Measurements from ENCODE around the gene TCF3. TPM values are rescaled to one million over a fixed set of nuclear protein-coding genes. Genes with fewer than 3 reads are reported as not detected.
"Not testable (repeated sequence)": the region's sequence is repeated elsewhere in the genome, so short reads cannot be mapped to it uniquely, and the experiment has no call there.

Gene TCF3
- total RNA-seq, 1 donor from 2014 or later: 43.2 TPM

GRCh38 chr19:1673645-1674292 lies 21.4 kb upstream of the TCF3 start:
- intact Hi-C loops (cut with DNase I): loop anchor here (10.0 kb wide), 1 partner anchor 129 kb away; no protein-coding TSS in a partner anchor
- H3K4me1 ChIP-seq: peaks cover 6% of the 10 kb centered on the region
- ATAC-seq: no peak
- DNase-seq: no peak
- H3K27me3 ChIP-seq: peaks cover 86% of the 10 kb centered on the region
- H3K27ac ChIP-seq: no peak overlapping the region
- no peaks in the 10 kb centered on the region for H3K36me3 ChIP-seq
- no peaks in the 10 kb centered on the region for H3K9me3 ChIP-seq
- no peak for TF ChIP-seq CTCF (IDR thresholded peaks at IDR 0.05)
- H3K4me3 ChIP-seq: no peak overlapping the region

- no peaks in the 10 kb centered on the region for H3K36me3 ChIP-seq
- intact Hi-C loops (cut with DNase I): loop anchor here (10.0 kb wide), 1 partner anchor 128 kb away; no protein-coding TSS in a partner anchor
- H3K4me1 ChIP-seq: peaks cover 6% of the 10 kb centered on the region
- DNase-seq (no peak), ATAC-seq (no peak)
- no peak overlapping the region for H3K27ac ChIP-seq
- H3K9me3 ChIP-seq: no peaks in the 10 kb centered on the region
- peaks cover 88% of the 10 kb centered on the region for H3K27me3 ChIP-seq
- no peak for TF ChIP-seq CTCF (IDR thresholded peaks at IDR 0.05)
- no peak overlapping the region for H3K4me3 ChIP-seq
Measured at GRCh38 chr19:1672769-1673644, 20.6 kb upstream of the TCF3 start.

GRCh38 chr19:1672038-1672768 lies 19.8 kb upstream of the TCF3 start:
- Histone ChIP-seq H3K4me1 (peaks cover 6% of the 10 kb centered on the region), H3K4me3 (no peak overlapping the region), H3K9me3 (no peaks in the 10 kb centered on the region), H3K27me3 (peaks cover 88% of the 10 kb centered on the region), H3K27ac (no peak overlapping the region), H3K36me3 (no peaks in the 10 kb centered on the region)
- TF ChIP-seq CTCF (IDR thresholded peaks at IDR 0.05): peak; percentile 75
- DNase-seq: peak; percentile 80
- peak; percentile 60 for ATAC-seq
- intact Hi-C loops (cut with DNase I): loop anchor here (10.0 kb wide), 1 partner anchor 127 kb away; no protein-coding TSS in a partner anchor

- DNase-seq (no peak), ATAC-seq (no peak)
- intact Hi-C loops (cut with DNase I): loop anchor here (10.0 kb wide), 1 partner anchor 127 kb away; no protein-coding TSS in a partner anchor
- Histone ChIP-seq H3K4me1 (peaks cover 6% of the 10 kb centered on the region), H3K9me3 (no peaks in the 10 kb centered on the region), H3K4me3 (no peak overlapping the region), H3K27me3 (peaks cover 88% of the 10 kb centered on the region), H3K27ac (no peak overlapping the region), H3K36me3 (no peaks in the 10 kb centered on the region)
- no peak for TF ChIP-seq CTCF (IDR thresholded peaks at IDR 0.05)
Measured at GRCh38 chr19:1671716-1672037, 19.3 kb upstream of the TCF3 start.

- peaks cover 86% of the 10 kb centered on the region for H3K27me3 ChIP-seq
Measured at GRCh38 chr19:1670747-1671146, 18.3 kb upstream of the TCF3 start.

More at GRCh38 chr19:1670747-1671146, 18.3 kb upstream of the TCF3 start:
- ATAC-seq (peak; percentile 40), DNase-seq (peak; percentile 76)
- H3K27ac ChIP-seq, H3K9me3 ChIP-seq, H3K4me3 ChIP-seq, H3K36me3 ChIP-seq, H3K4me1 ChIP-seq: not testable (repeated sequence)
- intact Hi-C loops (cut with DNase I): loop anchor here (10.0 kb wide), 1 partner anchor 126 kb away; no protein-coding TSS in a partner anchor
